GM19193 (cell line): ENCODE data around the gene FYB2.

Source experiments
- POLR2A ChIP-seq: IDR thresholded peaks from 4 replicates; pipeline ENCODE4 v1.6.1; 2011; ENCODE audit not compliant: insufficient read depth, insufficient read length; ENCODE audit errors: extremely low read depth

The FYB2 gene

DNA sequence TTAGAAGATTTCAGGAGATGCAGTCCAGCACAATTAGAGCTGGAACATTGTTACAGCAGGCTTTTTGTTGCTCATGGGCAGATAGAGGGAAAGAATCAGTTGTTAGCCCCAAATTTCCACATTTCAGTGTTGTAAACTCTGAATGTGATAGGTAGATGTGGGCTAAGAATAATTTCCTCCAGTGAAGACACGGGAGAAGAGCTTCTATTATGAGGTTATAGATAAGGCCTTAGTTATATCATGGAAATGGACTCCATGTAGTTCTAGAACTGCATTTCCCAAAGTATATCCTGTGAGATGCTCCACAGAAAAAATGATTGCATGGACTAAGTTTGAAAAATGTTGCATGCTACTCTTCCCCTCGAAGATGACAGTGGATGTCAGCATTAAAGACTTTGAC, 109.2 kb downstream of the FYB2 start:
- TF ChIP-seq POLR2A, result no peak

DNA sequence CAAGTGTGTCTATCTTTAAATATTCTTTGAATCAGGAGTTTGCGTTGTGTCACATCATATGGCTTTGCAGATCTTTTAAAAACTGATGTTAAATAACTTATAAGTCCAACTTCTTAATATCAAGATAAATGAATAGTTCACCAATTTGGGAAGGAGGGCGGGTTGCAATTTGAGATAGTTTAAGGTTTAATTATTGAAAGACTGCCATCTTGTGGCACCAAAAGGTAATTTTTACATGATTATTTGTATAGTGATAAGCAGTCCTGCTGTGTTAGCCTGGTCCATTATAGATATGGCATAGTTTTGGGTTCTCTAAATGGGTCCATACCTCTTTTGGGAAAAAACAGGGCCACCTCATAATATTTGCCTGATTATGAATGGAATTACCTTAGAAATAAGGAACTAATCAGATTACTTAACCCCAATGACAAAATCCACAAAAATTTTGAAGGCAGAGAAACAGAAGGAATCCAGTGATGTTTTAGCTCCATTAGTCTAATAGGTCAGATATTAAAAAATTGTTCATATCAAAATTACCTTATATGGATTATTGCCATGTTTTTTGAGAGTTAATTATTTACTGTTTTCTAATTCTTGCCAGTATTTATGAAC, 109.8 kb downstream of the FYB2 start:
- no peak for TF ChIP-seq POLR2A

DNA sequence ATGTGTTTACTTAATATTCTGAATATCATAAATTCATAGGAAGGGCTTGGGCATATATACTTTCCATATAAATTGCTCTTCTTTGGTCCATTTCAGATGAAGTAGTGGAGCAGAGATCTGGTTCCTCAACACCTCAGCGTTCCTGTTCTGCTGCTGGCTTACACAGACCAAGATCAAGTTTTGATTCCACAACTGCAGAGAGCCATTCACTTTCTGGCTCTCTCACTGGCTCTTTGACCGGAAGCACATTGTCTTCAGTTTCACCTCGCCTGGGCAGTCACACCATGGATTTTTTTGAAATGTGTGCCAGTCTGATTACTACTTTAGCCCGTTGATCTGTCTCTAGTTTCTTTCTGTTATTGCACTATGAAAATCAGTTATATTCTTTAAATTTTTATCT, 111.8 kb downstream of the FYB2 start:
- TF ChIP-seq POLR2A, result no peak

DNA sequence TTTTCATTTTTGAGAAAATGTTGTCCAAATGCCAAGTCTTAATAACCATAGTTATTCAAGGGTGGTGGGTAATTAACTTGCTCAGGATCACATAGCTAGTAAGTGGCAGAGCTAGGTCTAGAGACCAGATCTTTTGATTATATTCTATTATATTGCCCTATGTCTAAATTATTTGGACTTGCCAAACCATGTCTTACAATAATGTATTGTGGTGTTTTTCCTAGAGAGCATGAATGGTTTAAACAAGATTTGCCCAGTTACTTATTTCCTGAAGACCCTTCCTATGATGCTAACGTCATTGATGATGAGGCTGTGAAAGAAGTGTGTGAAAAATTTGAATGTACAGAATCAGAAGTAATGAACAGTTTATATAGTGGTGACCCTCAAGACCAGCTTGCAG, 115.5 kb downstream of the FYB2 start:
- TF ChIP-seq POLR2A, result no peak

DNA sequence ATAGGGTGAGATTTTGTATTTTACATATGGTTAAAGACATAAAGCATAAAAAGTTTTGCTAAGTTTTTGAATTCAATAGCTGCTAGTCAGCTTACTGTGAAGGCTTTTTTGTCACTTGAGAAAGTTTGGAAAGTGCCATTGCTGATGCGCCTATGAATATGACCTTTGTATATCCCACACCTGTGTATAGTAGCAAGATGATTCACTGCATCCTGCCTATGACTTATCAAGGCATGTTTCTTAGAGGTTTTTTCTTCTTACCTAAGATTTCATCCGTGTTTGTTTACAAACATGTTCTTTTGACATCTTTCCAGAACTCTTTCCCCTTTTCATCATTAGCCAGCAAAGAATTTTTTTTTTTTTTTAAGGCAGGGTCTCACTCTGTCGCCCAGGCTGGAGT, 122.5 kb downstream of the FYB2 start:
- no peak for TF ChIP-seq POLR2A

DNA sequence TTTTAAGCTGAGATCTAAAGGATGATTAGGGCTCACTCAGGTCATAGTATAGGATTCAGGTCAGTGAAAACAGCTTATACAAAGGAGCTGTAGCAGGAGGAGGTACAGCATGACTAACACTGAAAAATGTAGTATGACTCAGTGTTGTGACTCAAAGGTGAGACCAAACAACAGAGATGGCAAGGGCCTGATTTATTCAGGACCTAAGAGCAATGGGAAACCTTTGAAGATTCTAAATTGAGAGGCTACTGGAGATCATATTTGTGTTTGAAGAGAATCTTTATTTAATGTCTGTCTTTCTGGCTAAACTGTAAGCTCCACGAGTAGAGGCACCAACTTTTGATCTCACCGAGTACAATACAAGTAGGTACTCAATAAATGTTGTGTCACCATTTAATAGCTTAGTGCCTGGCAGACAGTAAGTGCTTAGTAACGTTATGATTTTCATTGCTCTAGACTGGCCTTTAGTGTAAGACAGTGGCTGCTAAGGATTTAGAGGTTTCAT, 130.6 kb downstream of the FYB2 start:
- TF ChIP-seq POLR2A, result no peak

DNA sequence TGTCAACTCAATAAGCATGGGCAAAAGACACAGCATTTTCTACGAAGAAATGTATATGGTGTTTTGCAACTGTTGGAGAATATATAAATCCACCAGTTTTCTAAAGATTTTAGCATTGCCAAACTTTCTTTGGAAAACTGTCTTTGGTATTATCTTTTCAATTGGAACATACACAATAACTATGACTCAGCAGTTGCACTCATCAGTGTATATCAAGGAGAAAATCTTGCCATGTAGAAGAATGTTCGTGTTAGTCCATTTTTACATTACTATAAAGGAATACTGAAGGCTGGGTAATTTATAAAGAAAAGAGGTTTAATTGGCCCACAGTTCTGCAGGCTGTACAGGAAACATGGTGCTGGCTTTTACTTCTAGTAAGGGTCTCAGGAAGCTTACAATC, 133.0 kb downstream of the FYB2 start:
- no peak for TF ChIP-seq POLR2A

DNA sequence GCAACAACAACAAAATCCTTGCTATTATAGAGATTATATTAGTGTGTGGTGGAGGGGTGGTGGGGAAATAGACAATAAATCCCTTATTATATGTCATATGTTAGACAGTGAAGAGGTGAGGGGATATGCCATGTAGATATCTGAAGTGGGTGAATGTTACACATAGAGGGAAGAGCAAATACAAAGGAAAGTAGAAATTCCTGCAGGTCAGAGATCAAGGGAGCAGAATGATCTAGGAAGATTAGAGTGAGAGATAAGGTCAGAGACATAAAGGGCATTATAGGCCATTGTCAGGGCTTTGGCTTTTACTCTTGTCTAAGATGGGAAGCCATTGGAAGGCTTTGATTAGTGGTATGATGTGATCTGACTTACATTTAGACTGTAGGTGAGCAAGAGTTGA, 135.6 kb downstream of the FYB2 start:
- TF ChIP-seq POLR2A, result no peak

DNA sequence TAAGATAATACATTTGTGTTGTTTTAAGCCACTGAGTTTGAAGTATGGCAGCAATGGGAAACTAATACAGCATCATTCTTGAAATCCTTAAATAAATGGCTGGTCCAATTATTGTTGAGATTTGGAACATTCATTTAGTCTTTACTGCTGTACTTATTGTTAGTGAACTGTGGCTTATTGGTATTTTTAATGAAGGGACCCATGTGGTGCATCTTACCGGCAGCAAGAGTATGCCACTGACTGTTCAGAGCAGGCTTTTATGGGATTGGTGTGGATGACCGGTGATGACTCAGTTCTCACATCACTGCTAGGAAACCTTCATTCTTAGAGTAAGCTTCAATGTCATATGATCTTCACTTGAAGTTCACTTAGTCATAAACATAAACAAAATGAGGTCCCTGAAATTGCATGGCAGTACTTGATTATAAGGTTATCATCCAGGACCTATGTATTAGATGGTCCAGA, 142.6 kb downstream of the FYB2 start:
- TF ChIP-seq POLR2A, result no peak

DNA sequence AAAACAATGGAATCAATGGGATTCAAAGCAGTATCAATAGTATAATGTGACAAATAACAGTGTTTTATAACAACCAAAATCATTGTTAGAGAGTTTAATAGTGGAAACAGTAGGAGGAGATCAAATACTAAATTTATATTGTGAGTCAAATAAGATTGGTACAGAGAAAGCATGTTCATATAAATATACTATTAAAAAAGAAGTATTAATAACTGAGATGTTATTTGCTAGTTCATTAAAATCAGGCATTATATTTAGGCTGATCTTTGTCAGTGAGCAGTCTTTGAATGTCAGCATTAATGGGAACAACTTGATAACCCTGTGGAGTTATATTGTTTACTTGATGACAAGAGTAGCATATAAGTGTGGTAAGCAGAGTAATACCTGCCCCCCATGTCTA, 143.4 kb downstream of the FYB2 start:
- no peak for TF ChIP-seq POLR2A

DNA sequence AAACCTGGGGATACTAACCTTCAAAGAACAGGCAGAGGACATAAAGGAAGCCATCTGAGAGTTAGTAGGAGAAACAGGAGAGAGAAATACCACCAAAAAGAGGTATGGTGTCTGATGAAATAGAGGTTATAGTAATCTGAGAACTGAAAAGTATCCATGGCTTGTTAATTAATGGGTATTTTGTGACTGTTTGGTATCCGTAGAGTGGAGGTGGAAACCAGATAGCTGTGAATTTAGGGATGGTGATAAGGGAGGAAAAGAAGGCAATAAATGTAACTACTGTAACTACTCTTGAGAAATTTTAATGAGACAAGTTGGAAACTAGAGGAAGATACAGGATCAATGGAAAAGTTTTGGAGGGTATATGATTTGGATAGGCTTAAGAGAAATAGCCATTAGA, 146.6 kb downstream of the FYB2 start:
- TF ChIP-seq POLR2A, result no peak

DNA sequence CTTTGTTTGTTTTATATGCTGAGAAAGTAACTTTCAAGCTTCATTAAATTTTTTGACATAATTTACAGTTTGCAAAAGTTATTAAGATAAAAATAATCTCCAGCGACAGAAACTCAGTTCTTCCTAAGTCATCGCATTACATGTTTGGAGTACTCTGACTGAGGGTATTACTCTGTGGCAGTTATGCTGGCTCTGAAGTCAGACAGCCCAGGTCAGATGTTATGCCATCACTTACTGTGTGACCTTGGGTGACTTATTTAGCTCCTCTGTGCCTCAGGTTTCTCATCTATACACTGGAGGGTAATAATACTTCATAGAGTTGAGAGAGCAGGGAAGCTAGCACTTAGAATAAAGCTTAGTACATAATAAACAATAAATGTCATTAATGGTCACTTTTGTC, 147.7 kb downstream of the FYB2 start:
- TF ChIP-seq POLR2A, result no peak

DNA sequence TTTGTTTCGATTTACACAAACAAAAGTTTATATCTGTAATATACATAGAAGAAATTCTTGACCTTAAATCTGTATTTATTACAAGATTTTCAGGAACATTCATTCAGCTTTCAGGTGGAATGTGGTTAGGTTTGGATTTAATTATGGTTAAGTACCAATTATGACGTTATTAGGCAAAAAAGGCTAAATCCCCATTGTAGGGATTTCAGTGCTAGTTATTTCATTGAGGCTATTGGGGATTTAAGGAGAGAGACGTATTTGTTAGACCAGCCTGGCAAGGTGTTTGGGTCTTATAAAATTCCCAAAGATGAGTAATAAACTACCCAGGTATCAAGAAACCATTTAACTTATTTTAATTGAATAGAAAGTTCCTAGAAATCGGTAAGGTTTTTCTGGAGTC, 148.1 kb downstream of the FYB2 start:
- TF ChIP-seq POLR2A, result no peak

DNA sequence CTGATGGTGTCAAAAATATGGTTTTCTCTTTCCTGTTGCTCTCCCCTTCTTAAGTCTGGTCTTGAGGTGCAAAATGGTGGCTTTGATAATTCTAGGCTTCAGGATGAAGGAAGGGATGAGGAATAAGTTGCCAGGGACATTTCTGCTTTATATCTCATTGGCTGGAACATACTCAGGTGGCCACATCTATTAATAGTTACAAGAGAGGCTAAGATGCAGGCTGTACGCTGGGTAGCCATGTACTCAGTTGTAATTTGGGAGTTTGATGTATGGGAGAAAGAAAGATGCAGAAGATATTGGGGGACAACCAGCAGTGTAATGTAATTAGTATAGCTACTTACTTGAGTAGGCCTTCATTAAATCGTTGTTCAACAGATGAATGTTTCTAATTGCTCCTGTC, 148.9 kb downstream of the FYB2 start:
- TF ChIP-seq POLR2A, result no peak
